Cardiac septum (tissue), 1 donor: ENCODE measurements around the gene TLK1. TPM values are rescaled to one million over a fixed set of nuclear protein-coding genes. Genes with fewer than 3 reads are reported as not detected.

Source experiments
- DNase-seq: peaks from one replicate; pipeline ENCODE4 v3.0.0-alpha.2; 2020; ENCODE audit warnings: low spot score
- intact Hi-C: fragments of 100-400 bp; cut with DNase I; formaldehyde crosslinking; loops from one replicate; pipeline ENCODE4 v1.14.0; 2022
- total RNA-seq: library from RNA; stranded (reverse); fragmentation: NEBNext Ultra II Directional; extraction: Animal tissue kit (Norgen Biotek cat#: 25700); gene quantifications from one replicate; pipeline ENCODE4 v1.2.1, GENCODE V29; 2021
- donor health status: DM: no; HTN: no; CAD: no.

Gene TLK1
- total RNA-seq, 1 donor from 2014 or later: 31.8 TPM

DNA sequence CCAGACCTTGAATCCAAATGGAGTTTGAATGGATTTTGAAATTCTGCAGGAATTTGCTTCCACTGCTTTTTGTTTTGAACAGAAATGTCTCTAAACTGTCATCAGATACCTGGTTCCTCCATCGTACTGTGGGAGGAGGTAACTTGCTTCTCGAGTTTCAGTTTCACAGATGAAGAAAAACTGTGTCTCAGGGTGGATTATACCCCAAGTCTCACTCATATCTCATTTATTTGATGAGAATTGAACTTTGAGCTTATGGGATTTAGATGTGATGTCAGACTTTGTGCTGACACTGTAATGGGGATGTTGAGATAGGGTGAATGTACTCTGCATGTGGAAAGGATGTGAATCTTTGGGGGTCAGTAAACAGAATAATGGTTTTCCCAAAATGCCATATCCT is 124.2 kb downstream of the TLK1 start:
- DNase-seq: no peak
- intact Hi-C loops: no loop called here

DNA sequence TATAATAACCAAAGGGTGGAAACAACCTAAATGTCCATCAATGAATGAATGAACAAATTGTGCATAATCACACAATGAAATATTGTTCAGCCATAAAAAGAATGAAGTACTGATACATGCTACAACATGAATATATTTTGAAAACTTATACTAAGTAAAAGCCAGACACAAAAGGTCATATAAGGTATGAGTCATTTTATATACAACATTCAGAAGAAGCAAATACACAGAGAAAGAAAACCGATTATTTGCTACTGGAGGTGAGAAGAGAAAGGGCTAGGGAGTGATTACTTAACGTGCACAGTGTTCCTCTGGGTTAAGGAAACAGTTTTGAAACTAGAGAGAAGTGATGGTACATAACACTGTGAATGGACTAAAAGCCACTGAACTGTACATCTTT is 126.4 kb downstream of the TLK1 start:
- DNase-seq: no peak

GRCh38 chr2:171025214-171025613 is 135.5 kb downstream of the TLK1 start:
- DNase-seq: no peak
- intact Hi-C loops: no loop called here

More for the DNA sequence above, 126.4 kb downstream of the TLK1 start:
- intact Hi-C loops: no loop called here

DNA sequence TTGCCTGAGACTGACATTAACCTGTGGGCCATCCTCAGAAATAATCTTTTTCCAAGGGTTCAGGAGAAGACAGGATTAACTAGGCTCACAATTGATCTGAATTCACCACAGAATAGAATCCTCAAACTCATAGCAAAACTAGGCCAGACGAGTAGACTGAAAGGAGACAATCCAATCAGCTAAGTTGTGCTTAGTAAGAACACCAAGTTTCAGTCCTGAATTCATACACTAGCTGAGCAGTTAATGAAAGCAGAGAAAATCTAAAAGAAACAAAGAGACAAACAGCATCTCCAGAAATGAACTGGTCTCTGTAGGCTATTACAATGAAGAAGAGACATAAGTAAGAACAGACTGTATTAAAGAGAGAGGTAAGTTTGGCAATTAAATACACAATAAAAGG is 142.2 kb downstream of the TLK1 start:
- intact Hi-C loops: no loop called here
- DNase-seq: no peak

DNA sequence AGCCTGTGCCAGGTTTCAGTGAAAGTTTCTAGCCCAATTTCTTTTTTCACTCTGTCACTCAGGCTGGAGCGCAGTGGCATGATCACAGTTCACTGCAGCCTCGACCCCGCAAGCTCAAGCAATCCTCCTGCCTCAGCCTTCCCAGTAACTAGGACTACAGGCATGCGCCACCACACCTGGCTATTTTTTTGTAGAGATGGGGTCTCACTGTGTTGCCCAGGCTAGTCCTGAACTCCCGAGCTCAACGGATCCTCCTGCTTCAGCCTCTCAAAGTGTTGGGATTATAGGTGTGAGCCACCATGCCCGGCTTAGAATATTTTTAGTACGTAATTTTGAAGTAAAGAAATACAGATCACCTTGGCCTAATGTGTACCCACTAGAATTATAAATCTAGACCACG is 144.6 kb downstream of the TLK1 start:
- DNase-seq: no peak
- intact Hi-C loops: no loop called here

DNA sequence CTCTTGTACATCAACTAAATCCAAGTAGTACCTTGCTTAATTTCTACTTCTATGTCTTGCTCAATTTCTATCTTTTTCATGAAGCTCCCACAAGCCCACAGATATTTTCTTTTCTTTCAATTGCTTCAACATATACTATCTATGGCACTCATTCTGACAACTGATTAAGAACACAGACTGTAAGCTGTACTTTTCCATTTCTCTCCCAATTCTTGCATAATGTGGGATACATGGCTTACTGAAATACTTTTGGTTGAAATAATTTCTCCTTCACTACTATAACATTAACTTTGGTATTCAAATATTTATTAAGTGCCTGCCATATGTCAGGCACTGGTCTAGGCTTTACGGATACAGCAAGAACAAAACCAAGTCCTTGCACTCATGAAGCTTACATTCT is 146.8 kb downstream of the TLK1 start:
- no peak for DNase-seq
- intact Hi-C loops: no loop called here

GRCh38 chr2:171009386-171009785 is 151.3 kb downstream of the TLK1 start:
- no peak for DNase-seq
- intact Hi-C loops: no loop called here

- intact Hi-C loops: no loop called here
- DNase-seq: no peak
These were observed 152.0 kb downstream of the TLK1 start for GRCh38 chr2:171008550-171009205.

DNA sequence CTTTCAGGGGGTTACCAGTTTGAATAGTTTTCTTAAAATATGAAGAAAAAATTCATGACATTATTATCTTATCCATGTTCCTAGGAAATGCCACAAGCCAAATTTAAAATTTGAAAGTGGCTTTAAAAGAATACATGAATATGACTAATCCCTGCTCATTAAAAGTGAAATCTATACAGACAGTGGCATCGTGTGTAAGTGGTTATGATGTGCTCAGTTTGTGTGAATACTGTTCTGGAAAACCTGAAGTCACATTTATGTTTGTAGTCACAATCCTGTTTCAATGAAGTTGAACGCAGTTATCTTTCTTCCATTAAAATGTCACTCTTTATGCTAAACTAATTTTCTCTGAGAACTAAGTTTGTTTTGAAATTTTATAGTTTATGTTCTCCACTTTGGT is 155.9 kb downstream of the TLK1 start:
- intact Hi-C loops: no loop called here
- DNase-seq: no peak

DNA sequence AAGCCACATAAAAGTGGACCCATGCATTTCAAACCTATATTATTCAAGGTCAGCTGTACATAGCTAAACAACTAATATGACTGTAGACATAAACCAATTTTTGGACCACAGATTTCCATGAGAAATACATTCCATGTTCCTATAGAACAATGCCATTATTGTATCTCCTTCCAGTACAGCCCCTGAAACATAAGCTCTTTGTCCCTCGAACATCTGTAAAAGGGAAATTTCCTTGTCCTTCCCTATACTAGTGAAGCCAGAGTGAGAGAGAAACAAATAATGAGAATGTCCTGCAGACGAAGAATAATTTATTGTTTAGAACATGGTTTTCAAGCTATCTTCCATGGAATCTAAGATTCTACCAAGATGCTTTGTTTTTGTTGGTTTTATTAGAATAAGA is 156.3 kb downstream of the TLK1 start:
- DNase-seq: no peak
- intact Hi-C loops: no loop called here

- intact Hi-C loops: no loop called here
- no peak for DNase-seq
These were observed 161.0 kb downstream of the TLK1 start for GRCh38 chr2:170999654-171000053.

- DNase-seq: no peak
- intact Hi-C loops: no loop called here
These were observed 162.6 kb downstream of the TLK1 start for GRCh38 chr2:170997893-170998597.

DNA sequence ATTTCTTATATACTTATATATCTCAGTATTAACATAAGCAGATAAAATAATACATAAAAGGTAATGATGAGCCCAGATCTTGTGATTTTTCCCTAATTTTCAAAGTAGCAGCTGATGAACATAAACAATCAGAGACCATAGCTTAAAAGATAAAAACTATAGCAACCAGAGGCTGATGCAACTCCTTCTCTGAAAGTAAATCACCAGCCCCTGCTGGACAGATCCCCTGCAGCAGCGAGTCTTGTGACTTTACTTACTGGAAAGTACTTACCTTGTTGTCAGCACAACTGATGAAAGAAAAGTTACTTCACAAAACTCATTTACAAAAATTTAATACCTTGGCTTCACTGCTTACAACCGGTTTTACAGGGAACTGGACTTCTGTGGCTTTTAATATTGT is 164.4 kb downstream of the TLK1 start:
- no peak for DNase-seq
- intact Hi-C loops: no loop called here

GRCh38 chr2:170991398-170992182 is 169.1 kb downstream of the TLK1 start:
- DNase-seq: no peak
- intact Hi-C loops: no loop called here

DNA sequence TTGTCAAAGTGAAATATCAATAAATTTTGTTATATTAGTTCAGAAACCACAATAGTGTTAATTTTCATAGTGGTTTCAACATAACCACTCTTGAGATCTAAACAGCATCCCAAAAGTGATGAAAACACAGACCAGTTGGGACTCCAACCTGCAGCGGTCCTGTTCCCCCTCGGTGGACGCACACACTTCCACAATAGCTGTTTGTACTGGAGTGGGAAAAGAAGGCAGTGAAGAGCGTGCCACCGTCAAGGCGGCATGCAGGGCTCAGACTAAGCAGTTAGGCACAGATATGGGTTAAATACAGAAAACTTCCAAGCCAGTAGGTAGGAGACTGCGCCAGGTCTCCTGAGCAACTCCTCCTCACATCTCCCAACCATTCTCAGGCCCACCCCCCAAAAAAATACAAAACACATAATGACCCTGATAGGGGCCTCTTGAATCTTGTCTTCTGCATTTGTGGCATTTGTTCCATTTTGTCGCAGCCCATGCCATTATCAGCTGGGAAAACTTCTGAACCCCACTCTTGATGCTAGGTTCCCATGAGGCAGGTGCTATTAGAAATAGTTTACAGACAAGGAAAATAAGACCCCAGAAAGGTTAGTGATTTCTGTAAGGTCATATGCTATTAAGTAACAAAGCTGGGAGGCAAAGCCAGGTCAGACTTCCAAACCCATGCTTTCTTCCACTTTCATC is 174.0 kb downstream of the TLK1 start:
- intact Hi-C loops: no loop called here
- DNase-seq: no peak

GRCh38 chr2:170985407-170985806 is 175.3 kb downstream of the TLK1 start:
- intact Hi-C loops: no loop called here
- no peak for DNase-seq

DNA sequence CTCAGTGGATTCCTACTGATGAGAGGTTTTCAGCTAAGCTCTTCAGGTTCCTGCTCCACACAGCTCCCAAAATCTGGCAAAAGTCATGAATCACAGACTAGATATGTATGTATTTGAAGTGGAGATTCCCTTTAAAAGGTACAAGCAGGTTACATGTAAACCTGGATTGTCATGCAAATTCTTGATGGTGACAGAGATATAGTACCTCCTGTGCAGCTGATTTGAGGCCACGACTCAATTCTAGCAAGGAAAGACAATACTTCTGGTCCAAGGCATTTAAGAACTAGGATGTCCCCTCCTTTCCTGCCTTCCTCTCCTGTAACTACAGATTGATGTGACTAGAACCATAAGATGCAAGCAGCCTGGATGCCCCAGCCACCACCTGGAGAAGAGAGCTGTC is 176.6 kb downstream of the TLK1 start:
- intact Hi-C loops: no loop called here
- DNase-seq: no peak

DNA sequence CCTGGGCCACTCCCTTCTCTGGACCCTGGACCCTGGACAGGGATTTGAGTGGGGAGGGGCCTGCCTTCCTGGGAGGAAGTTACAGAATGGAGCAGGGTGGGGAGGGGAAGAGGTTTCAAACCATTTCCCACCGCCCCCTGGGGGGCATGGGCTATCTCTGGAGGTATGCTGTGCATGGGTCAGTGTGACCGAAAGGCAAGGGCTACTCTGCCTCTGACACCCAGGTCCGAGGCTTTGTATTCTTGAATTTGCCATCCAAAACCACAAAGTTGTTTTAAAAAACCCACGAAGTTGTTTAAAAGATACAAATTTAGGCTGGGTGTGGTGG is 184.8 kb downstream of the TLK1 start:
- intact Hi-C loops: no loop called here
- no peak for DNase-seq

- intact Hi-C loops: no loop called here
- no peak for DNase-seq
These were observed 185.4 kb downstream of the TLK1 start for GRCh38 chr2:170975127-170975942.
